ENCODE data around the gene RNF152.

The RNF152 gene

GRCh38 chr18:61865466-61866175, 27.2 kb downstream of the RNF152 start:
- peaks cover 13% of the 10 kb centered on the region for H3K36me3 Mint-ChIP-seq (ENCODE audit: low read depth)
- H3K9me3 Mint-ChIP-seq, result no peaks in the 10 kb centered on the region
- no peak overlapping the region for H3K27ac Mint-ChIP-seq
- no peak overlapping the region for H3K4me3 Mint-ChIP-seq
- TF ChIP-seq CTCF (IDR thresholded peaks at IDR 0.05; ENCODE audit: unreplicated experiment in 3 of 3), result no peak
- peaks cover 4% of the 10 kb centered on the region for H3K4me1 Mint-ChIP-seq
- H3K27me3 Mint-ChIP-seq (ENCODE audit: low read depth), result peaks cover 3% of the 10 kb centered on the region

GRCh38 chr18:61861372-61861771, 31.4 kb downstream of the RNF152 start:
- Mint-ChIP-seq H3K36me3 (ENCODE audit: low read depth) (peaks cover 13% of the 10 kb centered on the region), H3K27ac (no peak overlapping the region), H3K9me3 (no peaks in the 10 kb centered on the region), H3K27me3 (ENCODE audit: low read depth) (no peaks in the 10 kb centered on the region), H3K4me3 (no peak overlapping the region), H3K4me1 (no peaks in the 10 kb centered on the region)
- no peak for TF ChIP-seq CTCF (IDR thresholded peaks at IDR 0.05; ENCODE audit: unreplicated experiment in 3 of 3)

- Mint-ChIP-seq H3K9me3 (no peaks in the 10 kb centered on the region), H3K4me1 (no peaks in the 10 kb centered on the region), H3K36me3 (ENCODE audit: low read depth) (peaks cover 13% of the 10 kb centered on the region), H3K4me3 (no peak overlapping the region), H3K27me3 (ENCODE audit: low read depth) (no peaks in the 10 kb centered on the region), H3K27ac (no peak overlapping the region)
- TF ChIP-seq CTCF (IDR thresholded peaks at IDR 0.05; ENCODE audit: unreplicated experiment in 3 of 3), result no peak
These were observed 32.5 kb downstream of the RNF152 start for GRCh38 chr18:61860302-61860701.

- no peaks in the 10 kb centered on the region for H3K27me3 Mint-ChIP-seq (ENCODE audit: low read depth)
- TF ChIP-seq CTCF (IDR thresholded peaks at IDR 0.05; ENCODE audit: unreplicated experiment in 3 of 3), result no peak
- peaks cover 13% of the 10 kb centered on the region for H3K36me3 Mint-ChIP-seq (ENCODE audit: low read depth)
- H3K27ac Mint-ChIP-seq, result no peak overlapping the region
- no peaks in the 10 kb centered on the region for H3K4me1 Mint-ChIP-seq
- H3K9me3 Mint-ChIP-seq, result no peaks in the 10 kb centered on the region
- H3K4me3 Mint-ChIP-seq, result no peak overlapping the region
These were observed 33.7 kb downstream of the RNF152 start for GRCh38 chr18:61859113-61859512.

GRCh38 chr18:61856678-61857077, 36.1 kb downstream of the RNF152 start:
- H3K36me3 Mint-ChIP-seq (ENCODE audit: low read depth), result peaks cover 5% of the 10 kb centered on the region
- no peak overlapping the region for H3K27ac Mint-ChIP-seq
- H3K9me3 Mint-ChIP-seq, result no peaks in the 10 kb centered on the region
- H3K4me3 Mint-ChIP-seq, result no peak overlapping the region
- no peaks in the 10 kb centered on the region for H3K27me3 Mint-ChIP-seq (ENCODE audit: low read depth)
- no peak for TF ChIP-seq CTCF (IDR thresholded peaks at IDR 0.05; ENCODE audit: unreplicated experiment in 3 of 3)
- no peaks in the 10 kb centered on the region for H3K4me1 Mint-ChIP-seq
